HepG2 (cell line): ENCODE data around the gene GLE1. TPM values are rescaled to one million over a fixed set of nuclear protein-coding genes. Genes with fewer than 3 reads are reported as not detected.

Source experiments
- BRF2 ChIP-seq: sonication (generic); formaldehyde crosslinking; IDR thresholded peaks from 2 replicates; pipeline ENCODE4 v1.8.1; 2022; ENCODE audit warnings: mild to moderate bottlenecking, missing genetic modification reagents
- HIC2 ChIP-seq: sonication (generic); formaldehyde crosslinking; IDR thresholded peaks from 2 replicates; pipeline ENCODE4 v1.9.0; 2022; ENCODE audit warnings: low read depth, missing genetic modification reagents
- HNF1B ChIP-seq: sonication (generic); formaldehyde crosslinking; IDR thresholded peaks from 2 replicates; pipeline ENCODE4 v1.5.1; 2020; ENCODE audit warnings: mild to moderate bottlenecking, moderate library complexity, missing genetic modification reagents
- NFAT5 ChIP-seq: sonication (generic); formaldehyde crosslinking; IDR thresholded peaks from 2 replicates; pipeline ENCODE4 v1.4.0; 2020; ENCODE audit warnings: missing genetic modification reagents
- SMAD1 ChIP-seq: sonication (generic); formaldehyde crosslinking; IDR thresholded peaks from 2 replicates; pipeline ENCODE4 v1.4.0; 2020; ENCODE audit warnings: missing genetic modification reagents, low read depth, mild to moderate bottlenecking, borderline replicate concordance
- TOE1 ChIP-seq: sonication (generic); formaldehyde crosslinking; IDR thresholded peaks from 2 replicates; pipeline ENCODE4 v1.4.0; 2020; ENCODE audit warnings: mild to moderate bottlenecking, missing genetic modification reagents
- ZNF207 ChIP-seq: fragments of 450-650 bp; IDR thresholded peaks from 2 replicates; pipeline ENCODE4 v1.6.1; 2016; ENCODE audit warnings: antibody characterized with exemption, borderline replicate concordance
- ZNF263 ChIP-seq: sonication (generic); formaldehyde crosslinking; IDR thresholded peaks from 2 replicates; pipeline ENCODE4 v1.4.0; 2020; ENCODE audit warnings: missing genetic modification reagents
- ZNF432 ChIP-seq: sonication (generic); formaldehyde crosslinking; IDR thresholded peaks from 2 replicates; pipeline ENCODE4 v1.5.0; 2020; ENCODE audit warnings: missing genetic modification reagents, mild to moderate bottlenecking, borderline replicate concordance
- ZNF562 ChIP-seq: sonication (generic); formaldehyde crosslinking; IDR thresholded peaks from 2 replicates; pipeline ENCODE4 v1.8.0; 2022; ENCODE audit warnings: missing genetic modification reagents, borderline replicate concordance
- ZSCAN25 ChIP-seq: sonication (generic); formaldehyde crosslinking; IDR thresholded peaks from 2 replicates; pipeline ENCODE4 v1.8.0; 2022; ENCODE audit warnings: mild to moderate bottlenecking, missing genetic modification reagents
- ZXDC ChIP-seq: sonication (generic); formaldehyde crosslinking; IDR thresholded peaks from 2 replicates; pipeline ENCODE4 v1.5.0; 2020; ENCODE audit warnings: mild to moderate bottlenecking, missing genetic modification reagents
- polyA plus RNA-seq, 8 experiments: library from polyadenylated mRNA; depleted of rRNA in 3 of 8; stranded (reverse) in 7 of 8; unstranded in 1 of 8; fragments of >200 nt; fragmentation: Illumina TruSeq in 4 of 8; extraction: Trizol in 4 of 8; gene quantifications; 2 replicates each; pipeline versions ENCODE4 v1.2.1 to v1.2.3, GENCODE V29; 2011 to 2016; ENCODE audit warnings: low read depth in 4 of 8, missing spikeins in 1 of 8, mixed read lengths in 1 of 8; ENCODE audit not compliant: insufficient read depth in 1 of 8
- total RNA-seq, 5 experiments: library from RNA; depleted of rRNA; stranded (reverse); fragments of >200 nt; fragmentation: Illumina TruSeq; extraction: Trizol; gene quantifications; 2 replicates each; pipeline ENCODE4 v1.2.3, GENCODE V29; 2016; ENCODE audit warnings: low read depth in 1 of 5

The GLE1 gene
- total and polyA plus RNA-seq, 2 of the 13 experiments (the other 11 are each of a cell fraction or from before 2014, with no cell fraction given) = 14.7 to 28.8 TPM

GRCh38 chr9:128504485-128505413 is at the start of gene GLE1 (continued):
- TF ChIP-seq HIC2 = peak; percentile 69; the same call in 1 of the 2 replicates
- TF ChIP-seq ZNF562 = no peak
- TF ChIP-seq TOE1 (CRISPR knock-in tag) = no peak
- no peak; the same call in 1 of the 2 replicates for TF ChIP-seq ZNF263
- TF ChIP-seq SMAD1 (CRISPR knock-in tag) = peak; percentile 63; the same call in 1 of the 2 replicates
- TF ChIP-seq HNF1B (CRISPR knock-in tag) = peak; percentile 68; the same call in 1 of the 2 replicates
- TF ChIP-seq NFAT5 (CRISPR knock-in tag) = peak; percentile 55; the same call in 1 of the 2 replicates
- TF ChIP-seq ZNF432 (CRISPR knock-in tag) = no peak
- no peak for TF ChIP-seq ZNF207
- no peak for TF ChIP-seq ZXDC (CRISPR knock-in tag)
- TF ChIP-seq ZSCAN25 (CRISPR knock-in tag) = no peak
- TF ChIP-seq BRF2 (CRISPR knock-in tag) = no peak; the same call in 1 of the 2 replicates
